ENCODE data around the gene AMBRA1.

- no peak for TF ChIP-seq TAF1 (IDR thresholded peaks at IDR 0.05; ENCODE audit: borderline replicate concordance, low read depth, low read length)
- no peak for TF ChIP-seq YY1 (IDR thresholded peaks at IDR 0.05; ENCODE audit: low read depth)
- no peak for TF ChIP-seq EP300 (IDR thresholded peaks at IDR 0.05; ENCODE audit: borderline replicate concordance in 1 of 2, low read depth in 1 of 2, low read length in 1 of 2)
- no peak for TF ChIP-seq CTCF (IDR thresholded peaks at IDR 0.05)
- TF ChIP-seq ELF1 (IDR thresholded peaks at IDR 0.05): no peak
- no peak for TF ChIP-seq MXI1 (IDR thresholded peaks at IDR 0.05; ENCODE audit: low read depth, low read length)
These were observed 45.5 kb upstream of the AMBRA1 start for GRCh38 chr11:46639197-46639839.
